H1 (cell line): ENCODE results near the gene OSCAR. TPM values are rescaled to one million over a fixed set of nuclear protein-coding genes. Genes with fewer than 3 reads are reported as not detected.

Source experiments
- CTCF ChIA-PET: fragments of 300-600 bp; sonication (Branson Sonifier 250); formaldehyde crosslinking; loops from one replicate; lab custom pipeline; 2021; ENCODE audit not compliant: partially characterized antibody; lab: Charles Lee
- POLR2A ChIA-PET: fragments of 300-600 bp; sonication (Branson Sonifier 250); formaldehyde crosslinking; loops from one replicate; lab custom pipeline; 2021; ENCODE audit warnings: inconsistent platforms; ENCODE audit not compliant: partially characterized antibody; lab: Charles Lee
- DNase-seq, 2 experiments: peaks; one replicate each; pipeline versions ENCODE4 v3.0.0 to v3.0.0-alpha.2; 2010 to 2022; ENCODE audit warnings: low spot score in 2 of 2, low read depth in 1 of 2, mixed read lengths in 1 of 2
- FAIRE-seq: peaks from 2 replicates; lab custom pipeline; 2011; peaks lifted over from hg19 to GRCh38; lab: Jason Lieb, UNC
- H2AFZ ChIP-seq: 2 replicates; pipeline ENCODE4 v1.8.1; 2012; ENCODE audit warnings: low read length, inconsistent platforms
- H2AK5ac ChIP-seq: 2 replicates; pipeline ENCODE4 v1.6.1; 2013; ENCODE audit warnings: low read depth, low read length
- H2BK120ac ChIP-seq: replicated peaks from 2 replicates; pipeline ENCODE3; 2013; ENCODE audit warnings: low read depth, low read length, inconsistent platforms
- H2BK12ac ChIP-seq: 2 replicates; pipeline ENCODE4 v1.6.1; 2013; ENCODE audit warnings: low read depth, low read length
- H2BK15ac ChIP-seq: 2 replicates; pipeline ENCODE4 v1.6.1; 2013; ENCODE audit warnings: low read length
- H2BK20ac ChIP-seq: 2 replicates; pipeline ENCODE4 v1.6.1; 2013; ENCODE audit warnings: low read length
- H2BK5ac ChIP-seq: 2 replicates; pipeline ENCODE4 v1.6.1; 2013; ENCODE audit warnings: low read depth, low read length
- H3K14ac ChIP-seq: 2 replicates; pipeline ENCODE4 v1.6.1; 2013; ENCODE audit warnings: inconsistent platforms; ENCODE audit not compliant: insufficient read length
- H3K18ac ChIP-seq: 2 replicates; pipeline ENCODE4 v1.6.1; 2013; ENCODE audit warnings: low read length; ENCODE audit errors: extremely low read depth
- H3K23ac ChIP-seq: 2 replicates; pipeline ENCODE4 v1.6.1; 2013; ENCODE audit warnings: inconsistent platforms; ENCODE audit not compliant: insufficient read length
- H3K23me2 ChIP-seq: 2 replicates; pipeline ENCODE4 v1.6.1; 2013; ENCODE audit warnings: low read depth, low read length
- H3K27ac ChIP-seq: 2 replicates; pipeline ENCODE4 v1.6.1; 2011; ENCODE audit warnings: low read depth, low read length, inconsistent platforms
- H3K27me3 ChIP-seq, 4 experiments: replicated peaks in 1 of 4; 1 replicate in 1 of 4; 2 replicates in 3 of 4; pipeline versions ENCODE4 v1.6.1 to v1.8.1; 2011 to 2013; ENCODE audit warnings: low read length in 3 of 4, mild to moderate bottlenecking in 3 of 4, inconsistent platforms in 2 of 4, mixed read lengths in 2 of 4, moderate library complexity in 1 of 4; ENCODE audit not compliant: control insufficient read depth in 3 of 4, insufficient read depth in 3 of 4; ENCODE audit errors: extremely low read depth in 1 of 4
- H3K36me3 ChIP-seq, 4 experiments: 2 replicates each; pipeline versions ENCODE4 v1.6.1 to v1.8.1; 2011 to 2013; ENCODE audit warnings: mild to moderate bottlenecking in 4 of 4, low read length in 3 of 4, moderate library complexity in 2 of 4, control low read depth in 1 of 4, inconsistent platforms in 1 of 4; ENCODE audit not compliant: insufficient read depth in 4 of 4, control insufficient read depth in 2 of 4
- H3K4ac ChIP-seq: replicated peaks from 2 replicates; pipeline ENCODE3; 2013; ENCODE audit warnings: low read length, low read depth, mixed read lengths, inconsistent platforms; ENCODE audit not compliant: insufficient read length
- H3K4me1 ChIP-seq, 4 experiments: replicated peaks in 1 of 4; 1 replicate in 1 of 4; 2 replicates in 3 of 4; pipeline versions ENCODE4 v1.6.1 to v1.8.1; 2011 to 2013; ENCODE audit warnings: low read length in 3 of 4, inconsistent platforms in 2 of 4, mixed read lengths in 1 of 4; ENCODE audit not compliant: insufficient read depth in 4 of 4, control insufficient read depth in 3 of 4
- H3K4me2 ChIP-seq, 2 experiments: 2 replicates each; pipeline versions ENCODE4 v1.6.1 to v1.8.1; 2011 to 2013; ENCODE audit warnings: low read depth in 2 of 2, low read length in 2 of 2, control low read depth in 1 of 2, inconsistent platforms in 1 of 2, mild to moderate bottlenecking in 1 of 2; ENCODE audit not compliant: insufficient read depth in 1 of 2
- H3K4me3 ChIP-seq, 4 experiments: fragments of 200-600, 300-600 bp in 1 of 4; sonication (generic), shearing (Covaris generic), sonication (Bioruptor Twin) in 1 of 4; 2 replicates each; pipeline versions ENCODE4 v1.5.1 to v1.8.1; 2011 to 2016; ENCODE audit warnings: low read length in 4 of 4, low read depth in 3 of 4, control low read depth in 2 of 4, inconsistent platforms in 2 of 4, mild to moderate bottlenecking in 2 of 4, mixed read lengths in 1 of 4, moderate library complexity in 1 of 4; ENCODE audit not compliant: insufficient read depth in 2 of 4; ENCODE audit errors: extremely low read depth in 1 of 4
- H3K56ac ChIP-seq: replicated peaks from 2 replicates; pipeline ENCODE3; 2013; ENCODE audit warnings: low read depth, mild to moderate bottlenecking, mixed read lengths, low read length, inconsistent platforms; ENCODE audit not compliant: insufficient read length
- H3K79me1 ChIP-seq: 2 replicates; pipeline ENCODE4 v1.6.1; 2013; ENCODE audit warnings: low read depth, low read length, control low read depth
- H3K79me2 ChIP-seq, 2 experiments: 2 replicates each; pipeline versions ENCODE4 v1.6.1 to v1.8.1; 2012 to 2013; ENCODE audit warnings: low read length in 2 of 2, mild to moderate bottlenecking in 2 of 2, inconsistent platforms in 1 of 2; ENCODE audit not compliant: insufficient read depth in 2 of 2, control insufficient read depth in 1 of 2
- H3K9ac ChIP-seq, 4 experiments: replicated peaks in 1 of 4; 1 replicate in 1 of 4; 2 replicates in 3 of 4; pipeline versions ENCODE4 v1.6.1 to v1.8.1; 2011 to 2013; ENCODE audit warnings: low read depth in 3 of 4, low read length in 3 of 4, control low read depth in 2 of 4, mild to moderate bottlenecking in 2 of 4, moderate library complexity in 2 of 4, inconsistent platforms in 1 of 4; ENCODE audit errors: extremely low read depth in 1 of 4
- H3K9me3 ChIP-seq, 2 experiments: 2 replicates each; pipeline versions ENCODE4 v1.6.1 to v1.8.1; 2012 to 2013; ENCODE audit warnings: mild to moderate bottlenecking in 2 of 2, moderate library complexity in 2 of 2, control low read depth in 1 of 2, inconsistent platforms in 1 of 2, low read depth in 1 of 2, low read length in 1 of 2, mixed read lengths in 1 of 2; ENCODE audit not compliant: insufficient read depth in 2 of 2
- H4K20me1 ChIP-seq, 2 experiments: replicated peaks in 1 of 2; 2 replicates each; pipeline versions ENCODE3 to v1.8.1; 2011 to 2013; ENCODE audit warnings: inconsistent platforms in 2 of 2, low read length in 2 of 2, mild to moderate bottlenecking in 1 of 2; ENCODE audit not compliant: insufficient read depth in 2 of 2, control insufficient read depth in 1 of 2
- H4K5ac ChIP-seq: 2 replicates; pipeline ENCODE4 v1.6.1; 2013; ENCODE audit warnings: low read length, low read depth, mixed read lengths, inconsistent platforms; ENCODE audit not compliant: insufficient read length
- H4K8ac ChIP-seq: 2 replicates; pipeline ENCODE4 v1.8.0; 2013; ENCODE audit warnings: mild to moderate bottlenecking, moderate library complexity, low read length, inconsistent platforms; ENCODE audit not compliant: insufficient read depth; ENCODE audit errors: extremely low read depth
- H4K91ac ChIP-seq: replicated peaks from 2 replicates; pipeline ENCODE3; 2013; ENCODE audit warnings: low read length, mixed read lengths, inconsistent platforms; ENCODE audit not compliant: insufficient read length
- ASH2L ChIP-seq: fragments of 200-600, 300-600 bp; sonication (generic); IDR thresholded peaks from one replicate; pipeline ENCODE4 v1.7.1; 2017; ENCODE audit warnings: low read length
- CBX5 ChIP-seq: fragments of 300-800, 300-1000 bp; sonication (generic); IDR thresholded peaks from 2 replicates; pipeline ENCODE4 v1.7.1; 2016; ENCODE audit warnings: antibody characterized with exemption, low read length, low read depth
- CTBP2 ChIP-seq: IDR thresholded peaks from 2 replicates; pipeline ENCODE4 v1.7.0; 2011; ENCODE audit warnings: borderline replicate concordance, mild to moderate bottlenecking, moderate library complexity, mixed read lengths, low read length; ENCODE audit not compliant: insufficient read depth, insufficient read length
- GABPA ChIP-seq: IDR thresholded peaks from 2 replicates; pipeline ENCODE4 v1.6.1; 2011; ENCODE audit warnings: mild to moderate bottlenecking, low read length, moderate library complexity, borderline replicate concordance; ENCODE audit not compliant: insufficient read depth
- HDAC2 ChIP-seq, 2 experiments: fragments of 300-600 bp in 1 of 2; sonication (generic) in 1 of 2; IDR thresholded peaks; 2 replicates each; pipeline ENCODE4 v1.6.1; 2011 to 2012; ENCODE audit warnings: low read depth in 2 of 2, low read length in 2 of 2, mild to moderate bottlenecking in 2 of 2, moderate library complexity in 2 of 2, borderline replicate concordance in 1 of 2, inconsistent platforms in 1 of 2
- KDM5A ChIP-seq: fragments of 200-600 bp; IDR thresholded peaks from 2 replicates; pipeline ENCODE4 v1.7.1; 2012; ENCODE audit warnings: mild to moderate bottlenecking, low read length, inconsistent platforms, mixed read lengths
- PHF8 ChIP-seq: fragments of 200-600 bp; sonication (generic); conservative IDR thresholded peaks from 2 replicates; pipeline ENCODE4 v1.7.1; 2012; ENCODE audit warnings: low read depth, mild to moderate bottlenecking, inconsistent platforms, low read length, moderate library complexity
- SIRT6 ChIP-seq: IDR thresholded peaks from one replicate; pipeline ENCODE4 v1.7.1; 2012; ENCODE audit warnings: low read length, inconsistent platforms
- TEAD4 ChIP-seq: IDR thresholded peaks from 2 replicates; pipeline ENCODE4 v1.6.1; 2012; ENCODE audit warnings: low read depth, low read length, inconsistent platforms, mixed read lengths
- WGBS, 2 experiments: shearing (Covaris generic) in 1 of 2; methylation state at CpG; one replicate each; pipeline versions ENCODE4 v1.1.6 to v1.1.7; 2013 to 2015; ENCODE audit warnings: low lambda C conversion rate in 2 of 2, mixed read lengths in 2 of 2, inconsistent platforms in 1 of 2, low coverage in 1 of 2, missing lambda C conversion rate in 1 of 2; ENCODE audit not compliant: insufficient replicate concordance in 2 of 2, insufficient coverage in 1 of 2, insufficient read length in 1 of 2; ENCODE audit errors: extremely low coverage in 1 of 2, missing lambda C conversion rate in 1 of 2; 5-methylcytosine and 5-hydroxymethylcytosine counted together
- polyA plus RNA-seq, 7 experiments: library from polyadenylated mRNA; depleted of rRNA in 3 of 7; stranded (reverse) in 5 of 7; unstranded in 2 of 7; fragments of >200 nt in 5 of 7; fragments of 200-250 nt in 2 of 7; gene quantifications; 1 replicate in 5 of 7; 2 replicates in 1 of 7; 4 replicates in 1 of 7; pipeline versions ENCODE4 v1.2.1 to v1.2.3, GENCODE V29; 2011 to 2013; ENCODE audit warnings: missing spikeins in 2 of 7, mixed read lengths in 2 of 7
- total RNA-seq: library from RNA; stranded (reverse); fragmentation: NEBNext Ultra II Directional; extraction: Animal tissue kit (Norgen Biotek cat#: 25700); gene quantifications from 2 replicates; pipeline ENCODE4 v1.2.1, GENCODE V29; 2021
- TF ChIP-seq, protein P1 (sequence below): IDR thresholded peaks from 2 replicates; pipeline ENCODE4 v1.6.1; 2012; ENCODE audit warnings: inconsistent platforms

The OSCAR gene
- total and polyA plus RNA-seq, 2 of the 8 experiments (the other 6 are each of a cell fraction or from before 2014, with no cell fraction given), result 1.1 TPM

DNA sequence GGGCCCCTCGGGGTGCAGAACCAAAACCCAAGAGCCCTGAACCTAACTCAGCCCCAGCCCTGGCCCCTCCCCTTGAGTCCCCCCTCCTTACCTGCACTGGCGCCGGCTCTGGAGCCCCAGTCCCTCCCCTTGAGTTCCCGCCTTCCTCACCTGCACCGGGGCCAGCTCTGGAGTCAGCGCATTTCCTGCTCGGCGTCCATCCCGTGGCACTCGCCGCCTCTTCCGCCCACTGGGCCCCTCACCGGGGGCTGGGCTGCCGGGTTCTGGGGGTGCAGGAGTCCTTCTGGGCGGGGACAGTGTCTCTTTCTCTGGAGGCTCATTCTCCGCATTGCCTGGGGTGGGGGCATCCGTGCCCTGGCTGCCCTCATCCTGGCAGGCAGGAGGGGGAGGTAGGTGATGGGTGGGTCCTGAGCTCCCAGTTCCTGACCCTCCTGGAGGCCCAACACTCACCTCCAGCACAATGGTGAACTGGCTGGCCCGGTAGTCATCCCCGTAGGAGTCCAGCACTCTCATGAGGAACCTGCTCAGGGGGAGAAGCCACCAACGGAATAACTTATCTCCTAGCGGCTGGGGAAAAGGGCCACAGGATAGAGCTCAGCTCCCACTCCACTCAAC is 7.4 kb upstream of the OSCAR start:
- Histone ChIP-seq H4K91ac (no peak overlapping the region), H2BK12ac (no peak overlapping the region), H3K27ac (no peak overlapping the region), H3K23me2 (peaks cover 5% of the 10 kb centered on the region), H2BK5ac (no peak overlapping the region), H2BK15ac (no peak overlapping the region), H3K56ac (no peak overlapping the region), H3K23ac (no peak overlapping the region), H3K9me3 (no peaks in the 10 kb centered on the region), H3K79me2 (peaks cover 0 to 11% of the 10 kb centered on the region in 2 experiments; a peak in 2 of 4 replicates), H2BK20ac (no peak overlapping the region), H2AFZ (no peak overlapping the region), H4K8ac (no peak overlapping the region), H3K18ac (no peak overlapping the region), H2BK120ac (no peak overlapping the region), H3K79me1 (no peaks in the 10 kb centered on the region; the same call in 1 of the 2 replicates), H3K4me3 (no peak overlapping the region), H3K27me3 (no peaks in the 10 kb centered on the region), H3K9ac (no peak overlapping the region), H2AK5ac (no peak overlapping the region), H4K5ac (no peak overlapping the region), H3K36me3 (peaks cover 18 to 54% (median 45%) of the 10 kb centered on the region in 4 experiments), H3K4me2 (no peak overlapping the region), H3K4ac (no peak overlapping the region), H3K4me1 (0 out of 7 replicates have a peak, but pooled peaks cover 0 to 2% (median 0%) of the 10 kb centered on the region in 4 experiments), H3K14ac (no peak overlapping the region), H4K20me1 (peaks cover 3 to 16% of the 10 kb centered on the region in 2 experiments)
- 85% methylated on average over 21 of the region's 21 CpGs; no CpG with 5 or more reads in 1 of the 2 experiments for WGBS, 2 experiments
- no peak for TF ChIP-seq KDM5A
- TF ChIP-seq PHF8, result no peak
- no peak for TF ChIP-seq ASH2L
- TF ChIP-seq GABPA, result no peak
- no peak for TF ChIP-seq CTBP2
- no peak for TF ChIP-seq HDAC2 (IDR thresholded peaks at IDR 0.05; ENCODE audit: borderline replicate concordance in 1 of 2, low read depth in 2 of 2, low read length in 2 of 2)
- TF ChIP-seq, protein P1, sequence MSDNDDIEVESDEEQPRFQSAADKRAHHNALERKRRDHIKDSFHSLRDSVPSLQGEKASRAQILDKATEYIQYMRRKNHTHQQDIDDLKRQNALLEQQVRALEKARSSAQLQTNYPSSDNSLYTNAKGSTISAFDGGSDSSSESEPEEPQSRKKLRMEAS, result no peak
- no peak for TF ChIP-seq SIRT6
- TF ChIP-seq CBX5, result no peak
- no peak for TF ChIP-seq TEAD4
- FAIRE-seq (no peak), DNase-seq (no peak)
- ChIA-PET POLR2A (interaction anchor here (0.6 to 9.2 kb wide), 7 partner anchors 9 to 40 kb away, joined by 3 to 116 read pairs (median 5); partner anchors contain the start of genes CNOT3, PRPF31 and TFPT), CTCF (interaction anchor here (1.1 kb wide), 1 partner anchor 11 kb away, joined by 3 read pairs; no protein-coding TSS in a partner anchor)
